CD14-positive monocyte (primary cell): ENCODE data around the gene ERICH4. TPM values are rescaled to one million over a fixed set of nuclear protein-coding genes. Genes with fewer than 3 reads are reported as not detected.

Experiments used
- DNase-seq, 3 donors: peaks; one replicate each; pipeline ENCODE4 v3.0.0-alpha.2; 2011 to 2022
- H2AFZ ChIP-seq: 2 replicates; pipeline ENCODE4 v1.6.0; 2012; ENCODE audit warnings: mild to moderate bottlenecking, low read depth, low read length, inconsistent platforms; ENCODE audit not compliant: insufficient read depth, poor library complexity, severe bottlenecking
- H3K27ac ChIP-seq, 2 donors: 1 replicate in 1 of 2; 2 replicates in 1 of 2; pipeline ENCODE4 v1.5.1; 2012 to 2013; ENCODE audit warnings: low read length in 2 of 2, control low read depth in 1 of 2, inconsistent platforms in 1 of 2, low read depth in 1 of 2, mild to moderate bottlenecking in 1 of 2
- H3K27me3 ChIP-seq, 2 donors: one replicate each; pipeline versions ENCODE4 v1.6.0 to v1.6.1; 2011 to 2013; ENCODE audit warnings: low read length in 2 of 2; ENCODE audit not compliant: control insufficient read depth in 2 of 2, insufficient read depth in 2 of 2
- H3K36me3 ChIP-seq, 2 donors: replicated peaks in 1 of 2; 1 replicate in 1 of 2; 2 replicates in 1 of 2; pipeline versions ENCODE4 v1.5.1 to v1.6.1; 2012 to 2013; ENCODE audit warnings: low read length in 2 of 2, control low read depth in 1 of 2, inconsistent platforms in 1 of 2, mild to moderate bottlenecking in 1 of 2; ENCODE audit not compliant: insufficient read depth in 2 of 2, control insufficient read depth in 1 of 2
- H3K4me1 ChIP-seq, 2 donors: 1 replicate in 1 of 2; 2 replicates in 1 of 2; pipeline versions ENCODE4 v1.5.1 to v1.6.1; 2012 to 2013; ENCODE audit warnings: low read length in 2 of 2, control low read depth in 1 of 2, inconsistent platforms in 1 of 2, mild to moderate bottlenecking in 1 of 2, moderate library complexity in 1 of 2; ENCODE audit not compliant: insufficient read depth in 2 of 2, control insufficient read depth in 1 of 2
- H3K4me2 ChIP-seq: replicated peaks from 2 replicates; pipeline ENCODE3; 2012; ENCODE audit warnings: low read length, moderate library complexity, mild to moderate bottlenecking; ENCODE audit not compliant: poor library complexity, severe bottlenecking; ENCODE audit errors: extremely low read depth
- H3K4me3 ChIP-seq, 3 experiments: fragments of 200-600 bp in 1 of 3; sonication (generic) in 1 of 3; replicated peaks in 1 of 3; 1 replicate in 2 of 3; 2 replicates in 1 of 3; pipeline ENCODE4 v1.5.1; 2011 to 2013; ENCODE audit warnings: low read length in 3 of 3, mild to moderate bottlenecking in 3 of 3, control low read depth in 2 of 3, low read depth in 2 of 3, inconsistent platforms in 1 of 3, moderate library complexity in 1 of 3
- H3K79me2 ChIP-seq: 2 replicates; pipeline ENCODE4 v1.6.0; 2012; ENCODE audit warnings: mild to moderate bottlenecking, control low read depth, inconsistent platforms, low read length, moderate library complexity; ENCODE audit not compliant: insufficient read depth
- H3K9ac ChIP-seq: 2 replicates; pipeline ENCODE4 v1.6.0; 2017; ENCODE audit warnings: low read length, mild to moderate bottlenecking; ENCODE audit not compliant: insufficient read depth, poor library complexity, severe bottlenecking
- H3K9me3 ChIP-seq, 2 donors: replicated peaks in 1 of 2; 1 replicate in 1 of 2; 2 replicates in 1 of 2; pipeline versions ENCODE4 v1.5.1 to v1.6.1; 2012 to 2013; ENCODE audit warnings: low read length in 2 of 2, control low read depth in 1 of 2; ENCODE audit not compliant: control insufficient read depth in 1 of 2, insufficient read depth in 1 of 2
- H4K20me1 ChIP-seq: 2 replicates; pipeline ENCODE4 v1.6.0; 2012; ENCODE audit warnings: mild to moderate bottlenecking, low read length, control low read depth, moderate library complexity; ENCODE audit not compliant: insufficient read depth
- H3K27ac Mint-ChIP-seq, 7 donors: one replicate each; pipeline ENCODE4 v1.8.0; 2020; ENCODE audit warnings: mild to moderate bottlenecking in 7 of 7, mixed read lengths in 7 of 7, moderate library complexity in 6 of 7, inconsistent platforms in 2 of 7
- H3K27me3 Mint-ChIP-seq, 3 donors: one replicate each; pipeline ENCODE4 v1.8.0; 2021 to 2022; ENCODE audit warnings: low read depth in 3 of 3, mild to moderate bottlenecking in 3 of 3, mixed read lengths in 3 of 3, moderate library complexity in 3 of 3, inconsistent platforms in 1 of 3
- H3K36me3 Mint-ChIP-seq, 2 donors: one replicate each; pipeline ENCODE4 v1.8.0; 2020; ENCODE audit warnings: mixed read lengths in 2 of 2, inconsistent platforms in 1 of 2, mild to moderate bottlenecking in 1 of 2
- H3K4me1 Mint-ChIP-seq: one replicate; pipeline ENCODE4 v1.8.0; 2020; ENCODE audit warnings: mild to moderate bottlenecking, mixed read lengths
- H3K4me3 Mint-ChIP-seq, 2 donors: one replicate each; pipeline ENCODE4 v1.8.0; 2020; ENCODE audit warnings: mild to moderate bottlenecking in 2 of 2, mixed read lengths in 2 of 2, moderate library complexity in 1 of 2
- H3K9me3 Mint-ChIP-seq, 7 donors: one replicate each; pipeline ENCODE4 v1.8.0; 2020 to 2022; ENCODE audit warnings: mixed read lengths in 7 of 7, mild to moderate bottlenecking in 6 of 7, moderate library complexity in 6 of 7, inconsistent platforms in 2 of 7
- WGBS: methylation state at CpG from one replicate; pipeline ENCODE4 v1.1.5; 2013; ENCODE audit warnings: missing lambda C conversion rate; ENCODE audit not compliant: insufficient coverage; 5-methylcytosine and 5-hydroxymethylcytosine counted together
- intact Hi-C, 2 donors: fragments of 100-400 bp; cut with micrococcal nuclease; formaldehyde crosslinking; loops; one replicate each; pipeline versions ENCODE4 v1.15.0 to v1.15.1; 2023
- polyA plus RNA-seq, 3 donors: library from polyadenylated mRNA; depleted of rRNA in 1 of 3; unstranded in 2 of 3; stranded (reverse) in 1 of 3; fragments of 300-500 nt in 2 of 3; fragments of >200 nt in 1 of 3; fragmentation: Illumina TruSeq in 2 of 3; gene quantifications; 1 replicate in 2 of 3; 2 replicates in 1 of 3; pipeline ENCODE4 v1.2.3, GENCODE V29; 2012 to 2021
- TF ChIP-seq, protein P1 (sequence below): fragments of 200-600 bp; IDR thresholded peaks from one replicate; pipeline ENCODE4 v1.8.0; 2022; ENCODE audit warnings: antibody characterized with exemption, mild to moderate bottlenecking

ERICH4 gene
- polyA plus RNA-seq, 3 donors: 0.09 TPM; not detected in 2

DNA sequence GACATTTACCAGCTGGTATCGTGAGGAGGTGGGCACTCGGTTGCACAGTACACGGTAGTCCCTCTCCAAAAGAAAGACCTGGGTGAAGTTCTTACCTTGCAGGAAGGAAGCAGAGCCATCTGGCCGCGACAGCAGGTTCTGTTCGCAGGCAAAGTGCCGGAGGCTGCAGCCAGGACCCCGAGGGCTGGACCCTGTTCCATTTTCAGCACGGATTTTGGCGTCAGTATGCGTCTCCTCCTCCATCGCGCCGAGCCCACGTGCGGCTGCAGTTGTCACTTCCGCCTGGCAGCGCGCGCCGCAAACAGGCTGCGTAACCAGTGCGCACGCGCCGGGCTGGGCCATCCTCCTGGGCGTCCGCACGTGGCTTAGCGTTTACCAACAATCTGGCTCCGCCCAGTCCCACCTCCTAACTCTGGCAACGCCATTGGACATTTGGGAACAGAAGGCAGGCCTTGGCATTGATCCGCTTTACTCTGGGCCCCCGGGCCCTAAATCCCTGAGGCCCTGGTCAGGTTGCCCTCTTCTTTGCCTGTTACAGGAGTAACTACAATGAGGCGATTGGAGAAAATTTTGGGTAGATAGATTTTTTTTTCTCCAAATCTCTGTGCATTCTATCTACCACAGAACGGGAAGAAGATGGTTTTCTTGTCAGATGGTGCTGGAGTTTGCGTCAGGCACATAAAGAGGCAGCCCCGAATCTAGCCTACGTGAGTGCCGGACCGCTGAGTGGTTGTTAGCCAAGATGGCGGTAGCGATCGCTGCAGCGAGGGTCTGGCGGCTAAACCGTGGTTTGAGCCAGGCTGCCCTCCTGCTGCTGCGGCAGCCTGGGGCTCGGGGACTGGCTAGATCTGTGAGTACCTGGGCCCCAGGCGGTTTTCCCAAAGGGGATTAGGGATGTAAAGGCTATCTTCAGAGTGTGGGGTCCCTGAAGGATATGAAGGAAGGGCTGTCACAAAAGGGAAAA is 45.6 kb upstream of the ERICH4 start, which contains the start of the genes BCKDHA and EXOSC5:
Gene BCKDHA, plus strand, starts transcription at position 733 of the 964 bp plus-strand sequence. Its CDS starts 10 bp downstream, at position 743.
Gene EXOSC5, minus strand, starts transcription at position 274 of the 964 bp plus-strand sequence. Its CDS starts 31 bp downstream, at position 243.
- Histone ChIP-seq H4K20me1 (peaks cover 7% of the 10 kb centered on the region), H3K9me3 (no peaks in the 10 kb centered on the region), H3K4me3 (peak within 1 kb of the TSS; percentile 87 to 95 (median 95)), H3K4me1 (peaks cover 29 to 30% of the 10 kb centered on the region in 2 donors), H3K4me2 (peak within 1 kb of the TSS; percentile 88), H2AFZ (peak within 1 kb of the TSS; percentile 91), H3K27me3 (no peaks in the 10 kb centered on the region), H3K36me3 (peaks cover 11 to 13% of the 10 kb centered on the region in 2 donors), H3K79me2 (peaks cover 73% of the 10 kb centered on the region), H3K9ac (peak within 1 kb of the TSS; percentile 87), H3K27ac (peak within 1 kb of the TSS; percentile 80 to 97)
- TF ChIP-seq, protein P1, sequence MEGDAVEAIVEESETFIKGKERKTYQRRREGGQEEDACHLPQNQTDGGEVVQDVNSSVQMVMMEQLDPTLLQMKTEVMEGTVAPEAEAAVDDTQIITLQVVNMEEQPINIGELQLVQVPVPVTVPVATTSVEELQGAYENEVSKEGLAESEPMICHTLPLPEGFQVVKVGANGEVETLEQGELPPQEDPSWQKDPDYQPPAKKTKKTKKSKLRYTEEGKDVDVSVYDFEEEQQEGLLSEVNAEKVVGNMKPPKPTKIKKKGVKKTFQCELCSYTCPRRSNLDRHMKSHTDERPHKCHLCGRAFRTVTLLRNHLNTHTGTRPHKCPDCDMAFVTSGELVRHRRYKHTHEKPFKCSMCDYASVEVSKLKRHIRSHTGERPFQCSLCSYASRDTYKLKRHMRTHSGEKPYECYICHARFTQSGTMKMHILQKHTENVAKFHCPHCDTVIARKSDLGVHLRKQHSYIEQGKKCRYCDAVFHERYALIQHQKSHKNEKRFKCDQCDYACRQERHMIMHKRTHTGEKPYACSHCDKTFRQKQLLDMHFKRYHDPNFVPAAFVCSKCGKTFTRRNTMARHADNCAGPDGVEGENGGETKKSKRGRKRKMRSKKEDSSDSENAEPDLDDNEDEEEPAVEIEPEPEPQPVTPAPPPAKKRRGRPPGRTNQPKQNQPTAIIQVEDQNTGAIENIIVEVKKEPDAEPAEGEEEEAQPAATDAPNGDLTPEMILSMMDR: no peak
- peak within 1 kb of the TSS; percentile 98 to 100 (median 99) for H3K27ac Mint-ChIP-seq
- H3K27me3 Mint-ChIP-seq: no peaks in the 10 kb centered on the region
- under 1% methylated on average over 46 of the region's 50 CpGs for WGBS
- DNase-seq: peak; percentile 100
- peaks cover 11 to 32% of the 10 kb centered on the region in 2 donors for H3K36me3 Mint-ChIP-seq
- H3K4me1 Mint-ChIP-seq: peaks cover 42% of the 10 kb centered on the region
- peaks cover 0 to 5% (median 0%) of the 10 kb centered on the region in 7 donors for H3K9me3 Mint-ChIP-seq
- intact Hi-C loops: loop anchor here (1.0 to 5.0 kb wide), 4 partner anchors 33 to 43 kb away; partner anchors contain the start of gene B9D2 (in 2 of the 2)
- peak within 1 kb of the TSS; percentile 97 for H3K4me3 Mint-ChIP-seq

DNA sequence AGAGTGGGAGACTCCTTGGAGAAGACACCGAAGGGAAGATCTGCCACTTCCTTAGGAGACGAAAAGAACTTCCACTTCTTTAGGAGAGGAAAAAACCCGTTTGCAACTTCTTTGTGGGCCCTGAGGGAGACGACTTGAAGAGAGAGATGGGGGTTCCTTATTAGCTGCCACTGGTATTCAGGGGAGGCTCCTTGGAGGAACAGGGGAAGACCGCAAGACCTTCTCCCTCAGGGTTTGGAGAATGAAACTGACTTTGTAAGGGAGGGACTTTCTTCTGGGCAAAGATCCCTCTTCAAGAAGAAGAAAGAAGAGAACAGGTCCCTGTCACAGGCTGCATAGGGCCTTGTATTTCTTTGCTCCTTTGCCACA is 44.9 kb upstream of the ERICH4 start:
- Mint-ChIP-seq H3K27ac (peak overlapping the region; percentile 98 to 100 (median 99)), H3K4me1 (peaks cover 42% of the 10 kb centered on the region), H3K27me3 (no peaks in the 10 kb centered on the region), H3K9me3 (peaks cover 0 to 5% (median 0%) of the 10 kb centered on the region in 7 donors), H3K36me3 (peaks cover 12 to 30% of the 10 kb centered on the region in 2 donors), H3K4me3 (peak overlapping the region; percentile 97)
- peak overlapping the region; percentile 87 for H3K9ac ChIP-seq
- peak overlapping the region; percentile 91 for H2AFZ ChIP-seq
- H3K4me3 ChIP-seq: peak overlapping the region; percentile 87 to 95 (median 95)
- H3K4me1 ChIP-seq: peaks cover 29 to 30% of the 10 kb centered on the region in 2 donors
- intact Hi-C loops: loop anchor here in 1 of 2 donors (5.0 kb wide), 2 partner anchors 34 to 36 kb away; partner anchors contain the start of gene B9D2
- H3K27me3 ChIP-seq: no peaks in the 10 kb centered on the region
- peak overlapping the region; percentile 88 for H3K4me2 ChIP-seq
- TF ChIP-seq, protein P1: no peak
- peak in 1 of 3 donors; percentile 21 for DNase-seq
- WGBS: 0% methylated on average over 1 of the region's 5 CpGs
- H3K9me3 ChIP-seq: no peaks in the 10 kb centered on the region
- peaks cover 7% of the 10 kb centered on the region for H4K20me1 ChIP-seq
- H3K79me2 ChIP-seq: peaks cover 79% of the 10 kb centered on the region
- H3K36me3 ChIP-seq: peaks cover 9 to 20% of the 10 kb centered on the region in 2 donors
- peak overlapping the region; percentile 80 to 97 for H3K27ac ChIP-seq
